ENCODE measurements around the gene AGPAT4.

The AGPAT4 gene

DNA sequence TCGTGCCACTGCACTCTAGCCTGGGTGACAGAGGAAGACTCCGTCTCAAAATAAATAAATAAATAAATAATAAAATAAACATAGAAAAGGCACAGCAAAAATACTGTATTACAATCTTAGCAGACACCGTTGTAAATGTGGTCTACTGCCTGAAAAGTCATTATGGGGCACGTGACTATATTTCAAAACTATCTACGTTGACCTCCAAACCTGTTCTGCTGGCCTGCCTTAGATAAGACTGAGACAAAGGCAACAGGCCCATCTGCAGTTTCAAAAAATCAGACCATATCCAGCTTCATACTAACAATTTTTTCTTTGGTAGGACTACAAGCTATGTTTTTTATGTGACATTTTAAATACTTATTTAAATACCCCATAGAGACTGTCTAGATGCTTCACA lies 59.1 kb downstream of the AGPAT4 start:
- Histone ChIP-seq H3K27ac (ENCODE audit: low read length) (no peak overlapping the region), H2AFZ (ENCODE audit: low read length) (no peak overlapping the region), H3K36me3 (replicated peaks; ENCODE audit: insufficient read depth, low read length) (no peaks in the 10 kb centered on the region), H3K9me3 (replicated peaks; ENCODE audit: insufficient read depth, low read length) (no peaks in the 10 kb centered on the region), H3K4me2 (ENCODE audit: low read depth, low read length) (no peak overlapping the region), H3K79me2 (ENCODE audit: low read length) (no peaks in the 10 kb centered on the region), H3K9ac (ENCODE audit: low read length) (no peak overlapping the region), H3K27me3 (replicated peaks; ENCODE audit: insufficient read depth, low read length) (no peaks in the 10 kb centered on the region), H3F3A (ENCODE audit: insufficient read depth, low read length) (no peaks in the 10 kb centered on the region), H3K4me3 (ENCODE audit: low read length) (no peak overlapping the region), H3K4me1 (ENCODE audit: low read length) (no peaks in the 10 kb centered on the region), H3K9me2 (replicated peaks; ENCODE audit: insufficient read depth, low read length) (no peaks in the 10 kb centered on the region), H4K20me1 (ENCODE audit: insufficient read depth, low read length) (no peaks in the 10 kb centered on the region)
- TF ChIP-seq EZH2 (optimal IDR thresholded peaks at IDR 0.05; ENCODE audit: low read depth, low read length) = no peak
- TF ChIP-seq, protein P1, sequence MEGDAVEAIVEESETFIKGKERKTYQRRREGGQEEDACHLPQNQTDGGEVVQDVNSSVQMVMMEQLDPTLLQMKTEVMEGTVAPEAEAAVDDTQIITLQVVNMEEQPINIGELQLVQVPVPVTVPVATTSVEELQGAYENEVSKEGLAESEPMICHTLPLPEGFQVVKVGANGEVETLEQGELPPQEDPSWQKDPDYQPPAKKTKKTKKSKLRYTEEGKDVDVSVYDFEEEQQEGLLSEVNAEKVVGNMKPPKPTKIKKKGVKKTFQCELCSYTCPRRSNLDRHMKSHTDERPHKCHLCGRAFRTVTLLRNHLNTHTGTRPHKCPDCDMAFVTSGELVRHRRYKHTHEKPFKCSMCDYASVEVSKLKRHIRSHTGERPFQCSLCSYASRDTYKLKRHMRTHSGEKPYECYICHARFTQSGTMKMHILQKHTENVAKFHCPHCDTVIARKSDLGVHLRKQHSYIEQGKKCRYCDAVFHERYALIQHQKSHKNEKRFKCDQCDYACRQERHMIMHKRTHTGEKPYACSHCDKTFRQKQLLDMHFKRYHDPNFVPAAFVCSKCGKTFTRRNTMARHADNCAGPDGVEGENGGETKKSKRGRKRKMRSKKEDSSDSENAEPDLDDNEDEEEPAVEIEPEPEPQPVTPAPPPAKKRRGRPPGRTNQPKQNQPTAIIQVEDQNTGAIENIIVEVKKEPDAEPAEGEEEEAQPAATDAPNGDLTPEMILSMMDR (IDR thresholded peaks at IDR 0.05; ENCODE audit: low read length) = no peak
- no peak for TF ChIP-seq EZH2phosphoT487 (IDR thresholded peaks at IDR 0.05; ENCODE audit: low read length)
- no peak for DNase-seq

DNA sequence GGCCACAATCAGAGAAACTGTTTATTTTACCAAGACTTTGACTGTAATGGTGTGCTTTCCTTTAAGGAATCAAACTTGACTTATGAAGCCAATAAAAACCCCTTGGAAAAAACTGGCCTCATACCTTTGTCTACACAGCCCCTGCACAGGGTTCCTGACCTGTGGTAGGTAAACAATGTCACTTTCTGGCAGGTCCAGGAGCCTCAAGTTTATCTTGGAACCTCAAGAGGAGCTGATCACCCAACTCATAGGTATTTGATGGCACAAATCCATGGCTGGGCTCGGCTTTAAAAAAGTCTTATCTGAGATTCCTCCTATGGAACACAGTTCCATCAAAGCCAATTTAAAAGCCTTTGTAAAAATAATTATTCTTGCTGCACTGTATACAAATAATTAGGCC lies 61.0 kb downstream of the AGPAT4 start:
- no peak overlapping the region for H3K4me2 ChIP-seq (ENCODE audit: low read depth, low read length)
- no peak for DNase-seq
- no peaks in the 10 kb centered on the region for H3K36me3 ChIP-seq (replicated peaks; ENCODE audit: insufficient read depth, low read length)
- H3K79me2 ChIP-seq (ENCODE audit: low read length) = no peaks in the 10 kb centered on the region
- no peaks in the 10 kb centered on the region for H3K4me1 ChIP-seq (ENCODE audit: low read length)
- H3F3A ChIP-seq (ENCODE audit: insufficient read depth, low read length) = no peaks in the 10 kb centered on the region
- no peaks in the 10 kb centered on the region for H4K20me1 ChIP-seq (ENCODE audit: insufficient read depth, low read length)
- H3K9me3 ChIP-seq (replicated peaks; ENCODE audit: insufficient read depth, low read length) = no peaks in the 10 kb centered on the region
- no peaks in the 10 kb centered on the region for H3K27me3 ChIP-seq (replicated peaks; ENCODE audit: insufficient read depth, low read length)
- H3K27ac ChIP-seq (ENCODE audit: low read length) = no peak overlapping the region
- H3K9me2 ChIP-seq (replicated peaks; ENCODE audit: insufficient read depth, low read length) = no peaks in the 10 kb centered on the region
- no peak overlapping the region for H3K9ac ChIP-seq (ENCODE audit: low read length)
- no peak overlapping the region for H2AFZ ChIP-seq (ENCODE audit: low read length)
- H3K4me3 ChIP-seq (ENCODE audit: low read length) = no peak overlapping the region
- TF ChIP-seq EZH2phosphoT487 (IDR thresholded peaks at IDR 0.05; ENCODE audit: low read length) (no peak), EZH2 (optimal IDR thresholded peaks at IDR 0.05; ENCODE audit: low read depth, low read length) (no peak)
- TF ChIP-seq, protein P1 (IDR thresholded peaks at IDR 0.05; ENCODE audit: low read length) = no peak

DNA sequence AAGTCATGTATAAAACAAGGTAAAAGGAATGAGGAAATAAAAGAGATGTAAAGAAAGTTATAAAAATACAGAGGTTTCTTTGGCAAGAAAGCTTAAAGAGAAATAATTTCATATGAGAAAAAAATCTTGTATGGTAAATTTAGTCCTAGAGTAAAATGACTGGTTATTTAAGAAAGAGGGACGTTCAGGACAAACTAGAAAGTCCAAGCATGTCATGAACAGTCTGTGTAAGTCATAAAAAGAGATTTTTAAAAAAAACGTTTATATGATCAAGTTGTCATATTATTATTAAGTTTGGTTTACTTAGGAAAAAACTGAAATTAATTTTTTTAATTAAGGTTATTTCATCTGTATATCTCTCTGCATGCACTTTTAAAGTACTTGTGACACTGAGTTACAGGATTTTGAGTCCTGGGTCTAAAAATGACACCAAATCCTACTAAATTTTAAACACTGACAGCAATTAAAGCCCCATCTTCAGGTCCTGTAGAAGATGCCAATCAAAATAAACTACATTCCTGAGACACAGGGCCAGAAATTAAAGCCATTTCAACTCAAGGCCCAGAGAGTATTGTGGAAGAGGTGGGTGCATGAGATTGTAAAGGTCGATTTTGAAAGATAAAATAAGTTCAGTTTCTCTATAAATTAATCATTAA lies 62.4 kb downstream of the AGPAT4 start:
- TF ChIP-seq EZH2 (optimal IDR thresholded peaks at IDR 0.05; ENCODE audit: low read depth, low read length) (no peak), EZH2phosphoT487 (IDR thresholded peaks at IDR 0.05; ENCODE audit: low read length) (no peak)
- TF ChIP-seq, protein P1 (IDR thresholded peaks at IDR 0.05; ENCODE audit: low read length) = no peak
- no peak overlapping the region for H3K9ac ChIP-seq (ENCODE audit: low read length)
- no peaks in the 10 kb centered on the region for H3K9me3 ChIP-seq (replicated peaks; ENCODE audit: insufficient read depth, low read length)
- no peak overlapping the region for H3K4me3 ChIP-seq (ENCODE audit: low read length)
- no peak overlapping the region for H2AFZ ChIP-seq (ENCODE audit: low read length)
- H3K36me3 ChIP-seq (replicated peaks; ENCODE audit: insufficient read depth, low read length) = no peaks in the 10 kb centered on the region
- H3K79me2 ChIP-seq (ENCODE audit: low read length) = no peaks in the 10 kb centered on the region
- H3K27me3 ChIP-seq (replicated peaks; ENCODE audit: insufficient read depth, low read length) = no peaks in the 10 kb centered on the region
- no peak for DNase-seq
- no peak overlapping the region for H3K27ac ChIP-seq (ENCODE audit: low read length)
- H3K4me2 ChIP-seq (ENCODE audit: low read depth, low read length) = no peak overlapping the region
- no peaks in the 10 kb centered on the region for H3K9me2 ChIP-seq (replicated peaks; ENCODE audit: insufficient read depth, low read length)
- no peaks in the 10 kb centered on the region for H4K20me1 ChIP-seq (ENCODE audit: insufficient read depth, low read length)
- no peaks in the 10 kb centered on the region for H3F3A ChIP-seq (ENCODE audit: insufficient read depth, low read length)
- H3K4me1 ChIP-seq (ENCODE audit: low read length) = no peaks in the 10 kb centered on the region
